Colonic mucosa (tissue), 4 donors: ENCODE results near the gene SRCIN1. TPM values are rescaled to one million over a fixed set of nuclear protein-coding genes. Genes with fewer than 3 reads are reported as not detected.

Experiments used
- DNase-seq: peaks from one replicate; pipeline ENCODE4 v3.0.0-alpha.2; 2020
- H3K27ac ChIP-seq: fragments of 200-600 bp; one replicate; pipeline ENCODE4 v1.8.0; 2021
- H3K27me3 ChIP-seq: fragments of 200-600 bp; one replicate; pipeline ENCODE4 v1.8.0; 2021
- H3K36me3 ChIP-seq: fragments of 200-600 bp; one replicate; pipeline ENCODE4 v1.8.0; 2021
- H3K4me1 ChIP-seq: fragments of 200-600 bp; one replicate; pipeline ENCODE4 v1.8.0; 2021; ENCODE audit warnings: mild to moderate bottlenecking
- H3K4me3 ChIP-seq: fragments of 200-600 bp; one replicate; pipeline ENCODE4 v1.8.0; 2021
- H3K9ac ChIP-seq, 2 donors: one replicate each; pipeline ENCODE4 v1.7.0; 2013; ENCODE audit warnings: control low read depth in 2 of 2, low read depth in 2 of 2, low read length in 2 of 2
- H3K9me3 ChIP-seq: fragments of 200-600 bp; one replicate; pipeline ENCODE4 v1.8.0; 2021
- CTCF ChIP-seq: fragments of 200-600 bp; IDR thresholded peaks from one replicate; pipeline ENCODE4 v1.8.0; 2022; ENCODE audit warnings: antibody characterized with exemption, mild to moderate bottlenecking
- intact Hi-C: fragments of 100-400 bp; cut with DNase I; formaldehyde crosslinking; loops from one replicate; pipeline ENCODE4 v1.14.1; 2022
- total RNA-seq, 2 donors: library from RNA; stranded (reverse); fragmentation: NEBNext Ultra II Directional in 1 of 2; extraction: Animal tissue kit (Norgen Biotek cat#: 25700) in 1 of 2; gene quantifications; one replicate each; pipeline ENCODE4 v1.2.1, GENCODE V29; 2021
- donor health status: healthy.
- donor health status: DM: no; HTN: no; CAD: no.
- donor health status: DM: no; HTN: no; CAD: no.

SRCIN1 gene
- total RNA-seq, 2 donors from 2014 or later, result 1.1 to 4.2 TPM

DNA sequence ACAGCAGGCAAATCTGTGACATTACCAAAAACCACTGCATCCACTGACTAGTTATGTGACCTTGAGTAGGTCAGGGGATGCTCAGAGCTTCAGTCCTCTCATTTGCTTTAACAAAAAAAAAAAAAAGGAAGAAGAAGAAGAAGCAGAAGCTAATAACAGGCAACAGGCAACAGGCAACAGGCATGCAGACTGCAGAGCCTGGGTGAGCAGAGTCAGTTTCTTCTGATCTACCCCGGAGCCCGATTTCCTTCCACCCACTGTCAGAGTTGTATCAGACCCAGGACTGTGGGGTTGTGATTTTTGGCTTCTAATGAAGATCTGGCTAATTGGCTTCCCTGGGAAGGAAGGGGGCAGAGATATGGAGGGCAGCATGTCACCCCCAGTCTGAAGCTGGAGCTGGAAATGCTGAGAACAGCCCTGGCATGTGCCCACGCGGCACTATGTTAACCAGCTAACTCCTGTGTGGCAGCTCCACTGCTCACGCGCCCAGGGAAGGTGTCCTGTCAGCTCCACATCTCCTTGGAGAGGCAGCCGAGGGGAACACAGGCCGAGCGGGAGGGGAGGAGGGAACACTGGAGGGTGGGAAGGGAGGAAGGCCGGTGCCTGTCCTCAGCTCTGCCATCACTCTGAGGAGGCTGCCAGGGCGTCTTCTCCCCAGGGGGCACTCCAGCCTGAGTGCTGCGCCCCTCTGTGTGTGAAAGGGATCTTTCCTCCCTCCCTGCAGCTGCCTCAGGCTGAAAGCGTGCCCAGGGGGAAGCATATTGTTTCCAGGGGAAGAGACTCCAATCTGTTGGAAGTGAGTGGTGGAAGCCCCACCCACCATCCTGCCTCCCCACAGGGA is 17.6 kb downstream of the SRCIN1 start:
- intact Hi-C loops, result loop anchor here (10.0 kb wide), 1 partner anchor 77 kb away; no protein-coding TSS in a partner anchor
- TF ChIP-seq CTCF, result no peak
- peaks cover 9% of the 10 kb centered on the region for H3K27me3 ChIP-seq
- H3K4me3 ChIP-seq, result no peak overlapping the region
- H3K27ac ChIP-seq, result no peak overlapping the region
- no peak for DNase-seq
- no peak overlapping the region for H3K9ac ChIP-seq
- H3K9me3 ChIP-seq, result no peaks in the 10 kb centered on the region
- peaks cover 9% of the 10 kb centered on the region for H3K4me1 ChIP-seq
- no peaks in the 10 kb centered on the region for H3K36me3 ChIP-seq

- Histone ChIP-seq H3K27me3 (peaks cover 9% of the 10 kb centered on the region), H3K36me3 (no peaks in the 10 kb centered on the region), H3K4me3 (no peak overlapping the region), H3K9me3 (no peaks in the 10 kb centered on the region), H3K27ac (no peak overlapping the region), H3K9ac (no peak overlapping the region), H3K4me1 (peaks cover 9% of the 10 kb centered on the region)
- intact Hi-C loops, result loop anchor here (10.0 kb wide), 1 partner anchor 78 kb away; no protein-coding TSS in a partner anchor
- DNase-seq, result no peak
- TF ChIP-seq CTCF, result no peak
Observed at GRCh38 chr17:38587203-38587602, 18.5 kb downstream of the SRCIN1 start.

DNA sequence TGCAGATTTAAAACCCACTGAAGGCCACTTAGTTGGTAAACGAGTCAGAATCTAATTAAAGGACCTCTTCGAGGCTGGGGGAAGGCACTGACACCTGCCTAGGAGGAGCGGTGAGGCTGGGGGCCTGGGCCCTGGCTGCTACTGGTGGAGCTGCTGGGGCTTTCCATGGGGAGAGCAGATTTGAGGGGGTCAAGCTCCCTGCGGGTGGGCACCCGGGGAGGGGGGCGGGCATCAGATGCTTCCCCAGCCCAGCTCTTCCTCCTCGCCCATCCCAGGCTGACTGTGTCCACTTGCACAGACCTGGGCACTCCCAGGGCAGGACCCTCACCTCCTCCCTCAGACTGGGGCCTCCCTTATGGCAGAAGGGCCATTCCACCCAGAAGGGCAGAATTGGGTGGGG is 19.0 kb downstream of the SRCIN1 start:
- no peak overlapping the region for H3K27ac ChIP-seq
- peaks cover 9% of the 10 kb centered on the region for H3K4me1 ChIP-seq
- no peak for DNase-seq
- H3K27me3 ChIP-seq, result peaks cover 9% of the 10 kb centered on the region
- no peaks in the 10 kb centered on the region for H3K9me3 ChIP-seq
- no peaks in the 10 kb centered on the region for H3K36me3 ChIP-seq
- TF ChIP-seq CTCF, result no peak
- intact Hi-C loops, result loop anchor here (10.0 kb wide), 1 partner anchor 78 kb away; no protein-coding TSS in a partner anchor
- H3K9ac ChIP-seq, result no peak overlapping the region
- no peak overlapping the region for H3K4me3 ChIP-seq

GRCh38 chr17:38585918-38586529 is 19.7 kb downstream of the SRCIN1 start:
- Histone ChIP-seq H3K36me3 (no peaks in the 10 kb centered on the region), H3K9ac (no peak overlapping the region), H3K27me3 (peaks cover 9% of the 10 kb centered on the region), H3K4me1 (peaks cover 9% of the 10 kb centered on the region), H3K4me3 (no peak overlapping the region), H3K27ac (no peak overlapping the region), H3K9me3 (no peaks in the 10 kb centered on the region)
- TF ChIP-seq CTCF, result no peak
- intact Hi-C loops, result loop anchor here (10.0 kb wide), 1 partner anchor 79 kb away; no protein-coding TSS in a partner anchor
- no peak for DNase-seq

GRCh38 chr17:38585056-38585917 is 20.5 kb downstream of the SRCIN1 start:
- Histone ChIP-seq H3K36me3 (no peaks in the 10 kb centered on the region), H3K27ac (no peak overlapping the region), H3K9me3 (no peaks in the 10 kb centered on the region), H3K4me1 (peaks cover 9% of the 10 kb centered on the region), H3K4me3 (no peak overlapping the region), H3K9ac (no peak overlapping the region), H3K27me3 (peaks cover 9% of the 10 kb centered on the region)
- TF ChIP-seq CTCF, result no peak
- intact Hi-C loops, result loop anchor here (10.0 kb wide), 1 partner anchor 80 kb away; no protein-coding TSS in a partner anchor
- no peak for DNase-seq
